Activated T-helper 1 cell treated with anti-CD3 and anti-CD28 coated beads, Interleukin-12 subunit alpha, Interleukin-12 subunit beta, Interleukin-2, Interleukin-4 antibody, amounts not matched to agents 30 ng/mL and 10 ng/mL and 1 ng/mL, durations not matched to agents 14 hours and 24 hours and 36 hours (primary cell): ENCODE results near the gene CEBPB. TPM values are rescaled to one million over a fixed set of nuclear protein-coding genes. Genes with fewer than 3 reads are reported as not detected.

Experiments used
- DNase-seq: peaks from one replicate; pipeline ENCODE4 v3.0.0; 2021; ENCODE audit warnings: low spot score
- H3K27ac Mint-ChIP-seq: one replicate; pipeline ENCODE4 v1.8.0; 2021; ENCODE audit warnings: mild to moderate bottlenecking, mixed read lengths
- H3K27me3 Mint-ChIP-seq: one replicate; pipeline ENCODE4 v1.8.0; 2022; ENCODE audit warnings: mild to moderate bottlenecking, moderate library complexity, mixed read lengths; ENCODE audit not compliant: insufficient read depth
- H3K36me3 Mint-ChIP-seq: one replicate; pipeline ENCODE4 v1.8.0; 2021; ENCODE audit warnings: low read depth, mixed read lengths
- H3K4me1 Mint-ChIP-seq: one replicate; pipeline ENCODE4 v1.8.0; 2021; ENCODE audit warnings: low read depth, mixed read lengths
- H3K4me3 Mint-ChIP-seq: one replicate; pipeline ENCODE4 v1.8.0; 2021; ENCODE audit warnings: mild to moderate bottlenecking, moderate library complexity, mixed read lengths
- H3K9me3 Mint-ChIP-seq: one replicate; pipeline ENCODE4 v1.8.0; 2021; ENCODE audit warnings: mixed read lengths
- intact Hi-C: fragments of 100-400 bp; cut with micrococcal nuclease; formaldehyde crosslinking; loops from one replicate; pipeline ENCODE4 v1.15.1; 2024
- total RNA-seq: library from RNA; stranded (reverse); gene quantifications from 2 replicates; pipeline ENCODE4 v1.2.3, GENCODE V29; 2022

CEBPB gene
- total RNA-seq, 1 donor from 2014 or later = 52.3 TPM

DNA sequence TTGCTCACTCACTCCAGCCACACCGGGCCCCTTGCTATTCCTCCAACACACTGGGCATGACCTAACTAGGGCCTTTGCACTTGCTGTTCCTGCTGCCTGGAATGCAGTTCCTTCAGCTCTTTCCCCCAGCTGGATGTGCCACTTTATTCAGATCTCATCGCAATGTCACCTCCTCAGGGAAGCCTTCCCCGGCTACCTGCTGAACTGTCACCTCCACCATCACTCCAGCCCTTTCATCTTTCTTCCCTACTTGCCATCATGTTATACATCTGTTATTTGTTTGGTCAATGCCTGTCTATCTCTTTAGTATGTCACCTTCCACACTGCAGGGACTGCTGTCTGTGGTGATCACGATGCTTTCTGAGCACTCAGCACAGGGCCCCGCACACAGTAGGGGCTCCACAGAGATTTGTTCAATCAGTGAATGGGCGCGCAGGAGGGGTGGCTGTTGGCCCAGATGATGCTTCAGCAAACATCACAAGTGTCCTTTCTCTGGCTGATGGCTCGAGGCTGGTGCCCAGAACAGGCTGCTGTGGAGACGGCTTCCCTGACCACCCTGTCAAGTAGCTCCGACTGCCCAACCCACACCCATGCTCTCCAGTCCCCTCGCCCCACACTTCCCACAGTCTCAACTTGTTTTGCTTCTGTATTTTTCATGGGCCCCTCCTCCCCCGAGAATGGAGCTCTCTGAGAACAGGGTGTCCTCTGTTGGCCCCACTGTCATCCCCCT lies 31.8 kb downstream of the CEBPB start:
- intact Hi-C loops = no loop called here
- H3K27me3 Mint-ChIP-seq = no peaks in the 10 kb centered on the region
- H3K4me1 Mint-ChIP-seq = peaks cover 36% of the 10 kb centered on the region
- no peak overlapping the region for H3K4me3 Mint-ChIP-seq
- no peak for DNase-seq
- peaks cover 14% of the 10 kb centered on the region for H3K9me3 Mint-ChIP-seq
- H3K27ac Mint-ChIP-seq = no peak overlapping the region
- H3K36me3 Mint-ChIP-seq = no peaks in the 10 kb centered on the region

GRCh38 chr20:50223039-50224005 lies 32.7 kb downstream of the CEBPB start:
- Mint-ChIP-seq H3K27ac (no peak overlapping the region), H3K4me3 (no peak overlapping the region), H3K27me3 (no peaks in the 10 kb centered on the region), H3K9me3 (peaks cover 14% of the 10 kb centered on the region), H3K4me1 (peaks cover 42% of the 10 kb centered on the region), H3K36me3 (no peaks in the 10 kb centered on the region)
- intact Hi-C loops = no loop called here
- no peak for DNase-seq

- no peak overlapping the region for H3K4me3 Mint-ChIP-seq
- no peak for DNase-seq
- intact Hi-C loops = no loop called here
- H3K4me1 Mint-ChIP-seq = peaks cover 45% of the 10 kb centered on the region
- H3K27ac Mint-ChIP-seq = no peak overlapping the region
- no peaks in the 10 kb centered on the region for H3K36me3 Mint-ChIP-seq
- no peaks in the 10 kb centered on the region for H3K27me3 Mint-ChIP-seq
- peaks cover 14% of the 10 kb centered on the region for H3K9me3 Mint-ChIP-seq
Measured at GRCh38 chr20:50224052-50224451, 33.4 kb downstream of the CEBPB start.

DNA sequence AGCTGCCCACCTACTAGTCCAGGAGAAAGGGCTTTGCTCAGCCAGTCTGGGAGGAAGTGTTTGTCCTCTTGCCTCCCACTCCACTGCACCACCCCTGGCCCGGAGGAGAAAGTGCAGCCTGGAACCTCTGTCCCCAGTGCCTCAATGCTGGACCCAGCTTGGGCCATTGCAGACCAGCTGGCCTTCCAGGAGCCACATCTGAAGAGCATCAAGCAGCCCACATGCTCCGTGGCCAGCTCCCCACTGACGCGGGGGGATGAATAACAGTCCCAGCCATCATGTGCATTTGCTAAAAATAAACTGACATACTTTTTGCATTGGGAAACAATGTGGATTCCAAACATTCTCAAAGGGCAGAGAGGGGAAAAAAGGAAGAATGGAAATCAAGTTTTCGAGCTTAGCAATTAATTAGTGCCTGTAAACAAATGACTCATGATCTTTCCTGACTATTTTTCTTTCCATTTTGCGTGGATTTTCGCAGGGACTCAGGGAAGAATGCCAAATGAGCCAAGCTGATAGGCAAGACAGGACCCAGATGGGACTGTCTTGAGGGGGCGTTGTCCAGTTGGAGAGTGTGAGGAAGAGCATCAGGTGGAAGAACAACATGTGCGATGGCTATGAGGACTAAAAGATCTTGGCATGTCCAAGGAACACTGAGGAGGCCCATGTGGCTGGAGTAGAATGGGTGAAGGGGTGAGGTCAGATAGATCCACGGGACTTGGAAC lies 34.1 kb downstream of the CEBPB start:
- Mint-ChIP-seq H3K4me3 (no peak overlapping the region), H3K27me3 (no peaks in the 10 kb centered on the region), H3K4me1 (peaks cover 47% of the 10 kb centered on the region), H3K27ac (no peak overlapping the region), H3K9me3 (peaks cover 11% of the 10 kb centered on the region), H3K36me3 (no peaks in the 10 kb centered on the region)
- no peak for DNase-seq
- intact Hi-C loops = no loop called here

GRCh38 chr20:50226093-50226974 lies 35.7 kb downstream of the CEBPB start:
- peak overlapping the region; percentile 92 for H3K27ac Mint-ChIP-seq
- DNase-seq = no peak
- intact Hi-C loops = no loop called here
- no peaks in the 10 kb centered on the region for H3K27me3 Mint-ChIP-seq
- peak overlapping the region; percentile 47 for H3K4me3 Mint-ChIP-seq
- peaks cover 42% of the 10 kb centered on the region for H3K4me1 Mint-ChIP-seq
- H3K36me3 Mint-ChIP-seq = no peaks in the 10 kb centered on the region
- H3K9me3 Mint-ChIP-seq = peaks cover 10% of the 10 kb centered on the region

DNA sequence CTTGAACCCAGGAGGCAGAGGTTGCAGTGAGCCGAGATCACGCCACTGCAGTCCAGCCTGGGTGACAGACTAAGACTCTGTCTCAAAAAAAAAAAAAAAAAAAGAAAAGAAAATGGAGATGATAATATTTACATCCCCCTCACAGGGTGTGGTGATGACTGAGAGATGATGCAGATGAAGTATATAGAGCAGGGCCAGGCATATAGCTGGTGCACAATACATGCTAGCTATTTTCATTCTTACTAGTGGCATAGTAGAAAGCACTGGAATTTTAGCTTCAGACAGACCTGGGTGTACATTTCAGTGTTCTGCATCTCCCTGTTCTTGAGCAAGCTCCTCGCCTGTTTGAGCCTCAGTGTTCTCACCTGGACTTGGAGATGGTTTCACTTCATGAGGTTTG lies 36.9 kb downstream of the CEBPB start:
- no peak overlapping the region for H3K27ac Mint-ChIP-seq
- peaks cover 10% of the 10 kb centered on the region for H3K9me3 Mint-ChIP-seq
- H3K4me3 Mint-ChIP-seq = no peak overlapping the region

DNA sequence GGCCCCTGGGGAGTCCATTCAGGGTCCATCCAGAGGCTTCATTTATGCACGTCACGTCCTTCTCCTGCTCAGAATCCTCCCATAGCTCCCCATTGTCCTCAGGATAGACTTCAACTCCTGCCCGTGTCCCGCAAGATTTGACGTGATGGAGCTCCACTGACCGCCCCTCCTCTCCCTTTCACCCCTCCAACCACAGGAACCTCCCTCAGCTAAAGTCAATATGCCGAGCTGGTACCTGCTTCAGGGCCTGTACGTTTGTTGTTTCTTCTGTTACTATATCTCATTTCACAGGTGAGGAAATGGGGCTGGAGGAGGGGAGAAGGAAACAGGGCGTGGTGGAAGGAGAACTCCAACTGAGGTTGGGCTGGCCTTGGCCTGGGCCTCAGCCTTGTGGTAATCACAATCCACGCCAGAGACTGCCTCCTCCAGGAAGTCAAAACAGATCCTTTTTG lies 38.6 kb downstream of the CEBPB start:
- H3K36me3 Mint-ChIP-seq = no peaks in the 10 kb centered on the region
- H3K9me3 Mint-ChIP-seq = peaks cover 6% of the 10 kb centered on the region
- H3K4me1 Mint-ChIP-seq = peaks cover 35% of the 10 kb centered on the region
- H3K27me3 Mint-ChIP-seq = peaks cover 2% of the 10 kb centered on the region
- DNase-seq = no peak
- no peak overlapping the region for H3K4me3 Mint-ChIP-seq
- no peak overlapping the region for H3K27ac Mint-ChIP-seq
- intact Hi-C loops = no loop called here

More for the DNA sequence above, 36.9 kb downstream of the CEBPB start:
- Mint-ChIP-seq H3K4me1 (peaks cover 35% of the 10 kb centered on the region), H3K36me3 (no peaks in the 10 kb centered on the region), H3K27me3 (peaks cover 2% of the 10 kb centered on the region)
- intact Hi-C loops = no loop called here
- DNase-seq = no peak

DNA sequence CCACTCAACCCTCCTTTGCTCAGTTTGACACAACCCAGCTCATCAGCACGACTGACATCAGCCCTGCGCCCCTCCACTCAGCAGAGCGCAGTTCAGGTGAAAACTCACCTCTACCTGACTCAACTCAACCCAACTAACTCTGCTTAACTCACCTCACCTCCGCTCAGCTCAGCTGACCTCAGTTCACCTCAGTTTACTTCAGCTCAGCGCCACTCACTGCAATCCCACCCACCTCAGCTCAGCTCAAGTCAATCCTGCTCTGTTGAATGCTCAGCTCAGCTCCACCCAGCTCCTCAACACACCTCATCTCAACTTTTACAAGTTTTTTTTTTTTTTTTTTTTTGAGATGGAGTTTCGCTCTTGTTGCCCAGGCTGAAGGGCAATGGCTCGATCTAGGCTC lies 39.6 kb downstream of the CEBPB start:
- H3K4me3 Mint-ChIP-seq = no peak overlapping the region
- intact Hi-C loops = no loop called here
- no peaks in the 10 kb centered on the region for H3K9me3 Mint-ChIP-seq
- H3K27ac Mint-ChIP-seq = no peak overlapping the region
- peaks cover 31% of the 10 kb centered on the region for H3K4me1 Mint-ChIP-seq
- DNase-seq = no peak
- peaks cover 2% of the 10 kb centered on the region for H3K27me3 Mint-ChIP-seq
- H3K36me3 Mint-ChIP-seq = no peaks in the 10 kb centered on the region

DNA sequence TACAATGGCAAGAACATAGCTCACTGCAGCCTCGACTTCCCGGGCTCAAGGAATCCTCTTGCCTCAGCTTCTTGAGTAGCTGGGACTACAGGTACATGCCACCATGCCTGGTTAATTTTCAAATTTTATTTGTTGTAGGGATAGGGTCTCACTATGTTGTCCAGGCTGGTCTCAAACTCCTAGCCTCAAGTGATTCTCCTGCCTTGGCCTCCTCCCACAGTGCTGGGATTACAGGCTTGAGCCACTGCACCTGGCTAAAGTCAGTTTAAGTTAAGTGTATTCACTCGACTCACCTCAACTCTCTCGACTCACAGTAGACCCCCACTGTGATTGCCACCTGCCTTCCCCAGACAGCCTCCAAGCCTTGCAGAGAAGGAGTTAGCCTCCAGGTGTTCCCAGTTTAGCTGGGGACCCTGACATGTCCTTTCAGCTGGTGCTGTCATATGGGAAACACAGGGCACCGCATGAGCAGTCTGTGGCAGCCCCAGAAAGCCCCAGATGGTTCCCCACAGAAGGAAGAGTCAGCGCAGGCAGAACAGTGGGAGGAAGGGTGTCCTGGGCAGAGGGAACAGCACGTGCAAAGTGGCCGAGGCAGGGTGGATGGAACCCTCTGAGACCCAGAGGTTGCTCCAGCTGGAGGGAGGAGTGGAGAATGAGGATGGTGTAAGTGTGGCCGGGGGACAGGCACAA lies 40.4 kb downstream of the CEBPB start:
- Mint-ChIP-seq H3K4me3 (no peak overlapping the region), H3K36me3 (no peaks in the 10 kb centered on the region), H3K27me3 (peaks cover 2% of the 10 kb centered on the region), H3K27ac (no peak overlapping the region), H3K9me3 (no peaks in the 10 kb centered on the region), H3K4me1 (peaks cover 35% of the 10 kb centered on the region)
- intact Hi-C loops = no loop called here
- no peak for DNase-seq

- Mint-ChIP-seq H3K4me1 (peaks cover 31% of the 10 kb centered on the region), H3K4me3 (no peak overlapping the region), H3K9me3 (no peaks in the 10 kb centered on the region), H3K27me3 (peaks cover 2% of the 10 kb centered on the region), H3K27ac (no peak overlapping the region), H3K36me3 (no peaks in the 10 kb centered on the region)
- intact Hi-C loops = no loop called here
- no peak for DNase-seq
Measured at GRCh38 chr20:50231854-50232253, 41.2 kb downstream of the CEBPB start.

DNA sequence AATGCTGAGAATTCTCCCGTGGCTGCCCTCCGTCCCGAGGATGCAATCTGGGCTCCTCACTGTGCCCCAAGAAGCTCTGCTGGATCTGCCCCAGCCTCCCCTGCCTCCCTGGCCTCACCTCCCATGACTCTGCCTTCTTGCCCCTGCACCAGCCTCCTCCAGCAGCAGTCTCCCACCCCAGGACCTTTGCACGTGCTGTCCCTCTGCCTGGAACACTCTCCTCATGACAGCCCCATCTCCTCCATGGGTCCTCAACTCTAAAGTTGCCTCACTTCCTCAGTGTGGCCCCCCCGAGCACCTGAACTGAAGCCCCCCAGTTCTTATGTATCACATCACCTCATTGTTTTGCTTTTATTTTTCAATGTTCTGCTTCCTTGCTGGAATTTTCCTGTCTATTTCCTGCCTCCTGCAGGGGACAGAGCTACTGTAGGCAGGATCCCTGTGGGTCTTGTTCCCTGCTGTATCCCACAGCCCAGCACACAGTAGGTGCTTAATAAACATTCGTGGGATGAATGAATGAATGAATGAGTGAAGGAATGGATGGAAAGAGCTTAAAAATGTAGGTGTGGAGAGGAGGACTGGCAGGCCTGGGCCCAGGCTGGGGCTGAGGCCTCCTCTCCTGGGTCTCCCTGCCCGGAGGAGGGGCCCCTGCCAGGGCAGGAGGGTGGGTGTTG lies 42.2 kb downstream of the CEBPB start:
- no peaks in the 10 kb centered on the region for H3K36me3 Mint-ChIP-seq
- H3K4me3 Mint-ChIP-seq = no peak overlapping the region
- intact Hi-C loops = no loop called here
- no peaks in the 10 kb centered on the region for H3K9me3 Mint-ChIP-seq
- H3K27ac Mint-ChIP-seq = no peak overlapping the region
- peaks cover 5% of the 10 kb centered on the region for H3K27me3 Mint-ChIP-seq
- H3K4me1 Mint-ChIP-seq = peaks cover 24% of the 10 kb centered on the region
- DNase-seq = no peak
